NCI-H1092 treated with DMSO at 0.1 percent for 48 hours (cell line): Measurements from ENCODE around the gene PLA2G4C.
"Not testable (repeated sequence)": the region's sequence is repeated elsewhere in the genome, so short reads cannot be mapped to it uniquely, and the experiment has no call there.

Source experiments
- DNase-seq: peaks from one replicate; lab custom pipeline; 2025; lab: John Stamatoyannopoulos, UW

Gene PLA2G4C

GRCh38 chr19:48108997-48109782, 1.4 kb downstream of the PLA2G4C start:
- DNase-seq: no peak

DNA sequence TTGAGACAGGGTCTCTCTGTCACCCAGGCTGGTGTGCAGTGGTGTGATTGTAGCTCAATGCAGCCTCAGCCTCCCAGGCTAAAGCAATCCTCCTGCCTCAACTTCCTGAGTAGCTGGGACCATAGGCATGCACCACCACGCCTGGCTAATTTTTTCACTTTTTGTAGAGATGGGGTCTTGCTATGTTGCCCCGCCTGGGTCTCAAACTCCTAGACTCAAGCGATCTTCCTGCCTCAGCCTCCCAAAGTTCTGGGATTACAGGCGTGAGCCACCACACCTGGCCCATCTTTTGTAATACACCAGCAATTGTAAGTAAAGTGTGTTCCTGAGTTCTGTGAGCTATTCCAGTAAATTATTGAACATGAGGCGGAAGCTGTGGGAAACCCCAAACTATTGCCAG, 6.7 kb downstream of the PLA2G4C start:
- no peak for DNase-seq

- DNase-seq: peak; percentile 22
These were observed 7.5 kb downstream of the PLA2G4C start for GRCh38 chr19:48102870-48103751.

DNA sequence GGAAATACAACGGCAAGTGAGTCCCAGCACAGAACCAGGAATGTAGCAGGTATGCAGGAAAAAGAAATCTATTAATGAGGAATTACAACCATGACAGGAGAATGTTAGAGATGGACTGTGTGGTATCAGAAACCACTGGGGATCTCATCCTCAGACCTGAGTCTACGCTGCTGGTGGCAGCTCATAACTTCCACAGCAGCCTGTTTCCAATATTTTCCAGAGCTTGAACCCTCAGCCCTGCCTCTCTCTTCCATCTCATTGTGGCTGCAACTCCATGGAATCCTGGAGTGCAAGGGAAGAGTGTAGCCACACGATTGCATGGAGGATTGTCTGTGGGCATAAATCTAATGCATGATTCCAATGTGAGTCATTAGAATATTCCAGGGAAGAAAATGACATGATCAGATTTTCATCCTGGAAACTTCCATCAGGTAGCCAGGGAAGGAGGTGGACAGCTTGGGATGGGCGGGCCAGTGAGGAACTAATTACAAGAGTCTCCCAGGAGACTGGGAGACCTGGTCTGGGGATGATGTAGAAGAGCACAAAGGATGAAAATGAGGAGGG, 14.9 kb downstream of the PLA2G4C start:
- no peak for DNase-seq

- no peak for DNase-seq
These were observed 15.8 kb downstream of the PLA2G4C start for GRCh38 chr19:48094855-48095203.

GRCh38 chr19:48094129-48094854, 16.3 kb downstream of the PLA2G4C start:
- no peak for DNase-seq

DNA sequence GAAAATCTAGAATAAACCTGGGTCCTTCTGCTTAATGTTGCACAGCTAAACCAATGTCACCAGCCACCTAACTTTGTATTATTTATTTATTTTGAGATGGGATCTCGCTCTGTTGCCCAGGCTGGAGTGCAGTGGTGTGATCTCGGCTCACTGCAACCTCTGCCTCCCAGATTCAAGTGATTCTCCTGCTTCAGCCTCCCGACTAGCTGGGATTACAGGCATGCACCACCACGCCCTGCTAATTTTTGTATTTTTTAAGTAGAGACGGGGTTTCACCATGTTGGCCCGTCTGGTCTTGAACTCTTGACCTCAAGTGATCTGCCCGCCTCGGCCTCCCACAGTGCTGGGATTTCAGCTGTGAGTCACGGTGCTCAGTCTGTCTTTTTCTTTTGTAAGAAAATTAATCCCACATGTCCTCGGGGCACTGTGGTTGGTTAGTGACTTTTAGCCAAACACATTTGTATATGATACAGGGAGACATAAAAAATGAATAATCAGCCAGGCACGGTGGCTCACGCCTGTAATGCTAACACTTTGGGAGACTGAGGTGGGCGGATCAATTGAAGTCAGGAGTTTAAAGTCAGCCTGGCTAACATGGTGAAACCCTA, 19.4 kb downstream of the PLA2G4C start:
- DNase-seq: not testable (repeated sequence)

- DNase-seq: no peak
These were observed 20.3 kb downstream of the PLA2G4C start for GRCh38 chr19:48090281-48090802.

GRCh38 chr19:48088991-48089390, 21.6 kb downstream of the PLA2G4C start:
- not testable (repeated sequence) for DNase-seq

GRCh38 chr19:48085904-48086864, 24.4 kb downstream of the PLA2G4C start:
- no peak for DNase-seq

DNA sequence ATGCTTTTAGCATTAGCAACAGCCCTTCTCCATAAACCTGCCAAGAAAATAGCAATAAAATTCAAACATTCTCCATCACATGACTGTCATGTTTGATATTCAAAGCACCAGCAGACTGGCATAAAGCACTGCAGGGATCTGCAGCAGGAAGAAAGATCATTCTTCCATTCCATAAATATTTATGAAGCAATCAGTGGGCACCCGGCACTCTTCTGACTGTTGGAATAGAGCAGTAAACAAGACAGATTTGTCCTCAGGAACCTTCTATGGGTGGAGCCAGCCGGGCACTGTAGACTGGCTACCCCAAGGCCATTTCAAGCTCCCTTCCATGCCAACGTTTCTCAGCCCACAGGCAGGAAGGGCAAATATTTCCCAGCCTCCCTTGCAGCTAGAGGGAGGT, 25.5 kb downstream of the PLA2G4C start:
- DNase-seq: no peak

- no peak for DNase-seq
These were observed 29.5 kb downstream of the PLA2G4C start for GRCh38 chr19:48081106-48081505.

- not testable (repeated sequence) for DNase-seq
These were observed 40.3 kb downstream of the PLA2G4C start for GRCh38 chr19:48070177-48070769.

GRCh38 chr19:48069435-48069834, 41.2 kb downstream of the PLA2G4C start:
- DNase-seq: no peak

DNA sequence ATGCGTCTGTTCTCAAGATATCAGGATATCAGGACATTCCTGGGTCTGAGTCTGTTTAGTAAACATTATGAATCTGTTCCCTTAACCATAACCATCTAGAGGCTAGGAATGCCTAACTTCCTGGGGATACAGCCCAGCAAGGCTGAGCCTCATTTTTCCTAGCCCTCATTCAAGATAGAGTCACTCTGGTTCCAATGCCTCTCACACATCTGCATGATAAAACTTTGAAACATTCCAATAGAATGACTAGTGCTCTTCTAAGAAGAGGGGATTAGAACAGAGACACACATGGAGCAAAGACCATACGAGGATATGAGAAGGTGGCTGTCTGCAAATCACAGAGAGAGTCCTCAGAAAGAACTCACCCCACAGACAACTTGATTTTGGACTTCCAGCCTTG, 46.1 kb downstream of the PLA2G4C start:
- no peak for DNase-seq

- no peak for DNase-seq
These were observed 48.9 kb downstream of the PLA2G4C start for GRCh38 chr19:48061401-48062344.

GRCh38 chr19:48060381-48060780, 50.2 kb downstream of the PLA2G4C start:
- no peak for DNase-seq

GRCh38 chr19:48059331-48059730, 51.3 kb downstream of the PLA2G4C start:
- DNase-seq: no peak

- DNase-seq: no peak
These were observed 56.8 kb downstream of the PLA2G4C start for GRCh38 chr19:48053856-48054255.
